GM19328 (cell line): ENCODE data around the gene FTCDNL1.

ENCODE experiments used
- ATAC-seq: cut with Tn5 transposase; IDR thresholded peaks from one replicate; pipeline ENCODE4 v1.9.1; 2021; ENCODE audit warnings: mild to moderate bottlenecking, moderate library complexity; ENCODE audit not compliant: unreplicated experiment

The FTCDNL1 gene

GRCh38 chr2:199850718-199851500 lies at the start of gene FTCDNL1:
TSS of gene FTCDNL1 (minus strand) at chr2:199851192. CDS start at chr2:199848962, 2,230 bp downstream.
- peak; percentile 96 for ATAC-seq

DNA sequence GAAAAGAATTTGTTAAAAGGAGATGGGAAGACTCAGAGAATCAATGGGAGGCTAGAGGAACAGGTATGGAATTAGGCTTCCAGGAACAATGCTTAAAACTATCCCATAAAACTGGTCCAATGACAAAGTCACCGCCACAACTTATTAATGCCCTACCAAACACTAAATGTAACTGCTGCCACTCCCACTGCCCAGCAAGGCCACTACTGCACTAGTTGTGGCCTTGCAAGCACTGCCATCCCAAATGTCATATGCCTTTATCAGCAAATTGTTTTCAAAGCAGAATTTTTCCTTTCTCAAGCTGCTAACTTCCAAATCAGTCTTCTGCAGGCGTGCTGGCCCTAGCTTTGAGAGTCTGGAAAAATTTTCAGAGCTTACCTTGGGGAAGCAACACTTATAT lies 45.6 kb upstream of the FTCDNL1 start:
- no peak for ATAC-seq

GRCh38 chr2:199895406-199895805 lies 44.4 kb upstream of the FTCDNL1 start:
- ATAC-seq, result no peak

DNA sequence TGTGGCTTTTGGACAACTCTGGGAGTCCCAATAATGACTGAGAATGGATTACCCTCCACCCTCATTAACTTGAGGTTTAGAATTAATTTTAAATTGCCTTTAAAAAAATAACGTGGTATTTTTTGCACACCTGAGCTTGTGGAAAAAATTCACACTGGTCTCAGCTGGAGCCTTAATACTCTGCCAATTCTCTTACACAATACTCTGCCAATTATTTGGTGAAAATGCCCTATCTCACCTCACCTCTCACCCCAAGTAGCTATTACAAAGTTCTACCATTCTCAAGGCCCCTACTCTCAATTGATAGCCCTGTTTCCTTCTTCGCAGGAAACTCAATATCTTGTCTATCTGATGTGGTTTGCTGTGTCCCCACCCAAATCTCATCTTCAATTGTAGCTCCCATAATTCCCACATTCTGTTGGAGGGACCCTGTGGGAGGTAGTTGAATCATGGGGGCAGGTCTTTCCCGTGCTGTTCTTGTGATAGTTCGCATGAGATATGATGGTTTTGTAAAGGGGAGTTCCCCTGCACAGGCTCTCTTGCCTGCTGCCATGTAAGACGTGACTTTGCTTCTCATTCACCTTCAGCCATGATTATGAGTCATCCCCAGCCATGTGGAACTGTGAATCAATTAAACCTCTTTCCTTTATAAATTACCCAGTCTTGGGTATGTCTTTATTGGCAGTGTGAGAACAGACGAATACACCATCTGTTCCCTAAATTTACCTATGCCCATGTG lies 32.7 kb upstream of the FTCDNL1 start:
- no peak for ATAC-seq

- no peak for ATAC-seq
Measured at GRCh38 chr2:199882667-199883066, 31.7 kb upstream of the FTCDNL1 start.

DNA sequence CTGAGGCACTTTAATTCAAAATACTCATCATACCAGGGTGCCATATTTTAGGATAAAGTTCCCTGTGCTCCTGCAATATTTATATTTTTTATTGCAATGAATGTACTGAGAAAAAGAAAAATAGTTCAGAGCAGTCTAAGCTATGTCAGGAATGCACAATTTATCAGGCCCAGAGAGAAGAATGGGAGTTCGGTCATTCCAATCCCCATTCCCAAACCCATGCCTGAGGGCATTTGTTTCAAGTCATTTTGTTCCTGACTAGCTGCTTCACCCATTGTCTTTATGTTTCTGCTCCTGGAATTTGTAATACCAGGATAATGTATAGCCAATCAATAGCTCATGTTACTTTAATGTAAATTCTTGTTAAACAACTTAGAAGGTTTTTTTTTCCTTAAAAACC lies 24.4 kb upstream of the FTCDNL1 start:
- ATAC-seq, result no peak

DNA sequence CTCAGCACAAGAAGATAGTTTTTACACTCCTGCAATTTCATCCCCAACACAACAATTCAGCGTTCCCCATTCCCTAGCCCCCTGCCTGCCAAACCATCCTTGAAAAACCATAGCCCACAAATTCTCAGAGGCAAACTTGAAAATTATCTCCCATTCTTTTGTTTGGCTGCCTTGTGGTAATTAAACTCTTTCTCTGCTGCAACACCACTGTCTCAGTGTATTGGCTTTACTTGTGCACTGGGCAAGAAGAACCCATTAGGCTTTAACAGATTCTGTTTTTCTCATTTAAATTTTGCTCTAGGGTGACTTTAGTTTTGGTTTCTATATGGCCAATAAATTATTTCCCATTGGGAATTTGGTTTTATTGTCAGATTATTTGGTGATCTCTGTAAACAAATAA lies 23.2 kb upstream of the FTCDNL1 start:
- no peak for ATAC-seq

DNA sequence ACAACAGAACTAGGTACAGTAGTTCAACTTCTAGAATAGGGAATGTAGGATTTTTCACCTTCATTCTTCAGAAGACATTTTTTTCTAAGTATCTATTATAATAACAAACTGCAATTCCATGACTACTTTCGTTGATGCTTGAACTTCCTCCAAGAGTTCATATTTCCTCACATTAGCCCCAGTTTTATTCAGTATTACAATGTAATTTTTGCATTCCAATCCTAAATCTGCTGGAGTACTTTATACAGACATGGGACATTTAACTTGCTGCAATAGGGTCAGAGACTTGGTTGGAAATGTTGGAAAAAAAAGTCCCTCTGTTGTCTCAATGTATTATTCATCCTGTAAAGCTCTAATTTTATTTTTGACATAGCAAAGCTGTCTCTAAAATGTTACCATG lies 19.6 kb upstream of the FTCDNL1 start:
- no peak for ATAC-seq

GRCh38 chr2:199869653-199870052 lies 18.7 kb upstream of the FTCDNL1 start:
- no peak for ATAC-seq

DNA sequence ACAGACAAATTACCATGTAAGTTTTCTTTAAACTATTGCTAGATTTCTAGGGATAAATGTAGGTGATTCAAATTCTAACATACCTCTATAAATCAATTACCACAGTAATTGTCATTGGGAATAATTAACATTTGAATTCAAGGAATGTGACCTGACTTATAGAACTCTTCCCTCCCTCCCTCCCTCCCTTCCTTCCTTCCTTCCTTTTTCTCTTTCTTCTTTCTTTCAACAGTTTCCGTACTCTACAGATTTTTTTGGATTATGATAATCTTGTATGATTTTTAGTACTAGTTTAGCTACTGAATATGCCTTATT lies 18.2 kb upstream of the FTCDNL1 start:
- ATAC-seq, result no peak

- no peak for ATAC-seq
Measured at GRCh38 chr2:199868431-199869226, 17.6 kb upstream of the FTCDNL1 start.

DNA sequence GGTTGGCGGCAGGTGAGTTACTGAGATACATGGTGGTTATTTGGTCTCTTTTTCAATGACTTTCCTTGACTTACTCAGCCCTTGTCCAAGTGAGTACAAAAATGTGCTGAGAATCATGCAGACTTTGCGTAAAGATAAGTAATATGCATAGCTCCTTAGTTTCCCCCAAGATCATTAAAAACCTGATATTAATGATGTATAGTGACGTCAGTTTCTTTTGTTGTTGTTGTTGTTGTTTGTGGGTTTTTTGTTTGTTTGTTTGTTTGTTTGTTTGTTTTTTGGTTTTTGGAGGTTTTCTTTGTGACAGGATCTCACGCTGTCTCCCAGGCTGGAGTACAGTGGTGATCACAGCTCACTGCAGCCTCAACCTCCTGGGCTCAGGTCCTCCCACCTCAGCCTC lies 14.9 kb upstream of the FTCDNL1 start:
- ATAC-seq, result no peak

GRCh38 chr2:199862788-199863187 lies 11.8 kb upstream of the FTCDNL1 start:
- no peak for ATAC-seq

DNA sequence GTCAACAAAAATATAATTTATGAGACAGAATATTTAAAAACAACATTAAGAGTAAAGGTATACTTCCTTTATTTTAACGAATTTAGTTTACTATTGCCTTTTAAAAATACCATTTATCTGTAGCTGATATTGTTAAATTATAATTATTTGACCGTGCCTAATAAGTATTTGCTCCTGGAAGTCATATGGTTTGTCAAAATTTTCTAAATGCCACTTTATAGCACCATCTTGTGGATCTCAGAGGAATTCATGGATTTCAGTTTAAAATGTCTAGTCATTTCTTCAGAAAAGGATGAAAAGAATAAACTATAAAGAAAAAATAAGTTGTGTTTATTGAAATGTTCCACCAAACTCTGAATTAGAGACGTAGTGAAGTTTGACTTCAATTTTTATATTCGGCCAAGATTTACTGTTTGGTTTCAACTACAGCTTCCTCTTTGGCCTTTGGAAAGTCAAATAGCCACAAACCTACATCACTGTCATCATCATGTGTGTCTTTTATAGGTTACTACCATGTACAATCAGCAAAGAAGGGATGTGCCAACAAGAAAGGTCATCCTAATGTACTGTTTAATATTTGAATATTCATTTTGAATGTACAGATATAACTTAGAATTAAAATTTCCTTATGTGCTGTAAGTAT lies 10.3 kb upstream of the FTCDNL1 start:
- ATAC-seq, result no peak

- no peak for ATAC-seq
Measured at GRCh38 chr2:199855812-199856211, 4.8 kb upstream of the FTCDNL1 start.

- ATAC-seq, result no peak
Measured at GRCh38 chr2:199851883-199852282, 891 bp upstream of the FTCDNL1 start.

DNA sequence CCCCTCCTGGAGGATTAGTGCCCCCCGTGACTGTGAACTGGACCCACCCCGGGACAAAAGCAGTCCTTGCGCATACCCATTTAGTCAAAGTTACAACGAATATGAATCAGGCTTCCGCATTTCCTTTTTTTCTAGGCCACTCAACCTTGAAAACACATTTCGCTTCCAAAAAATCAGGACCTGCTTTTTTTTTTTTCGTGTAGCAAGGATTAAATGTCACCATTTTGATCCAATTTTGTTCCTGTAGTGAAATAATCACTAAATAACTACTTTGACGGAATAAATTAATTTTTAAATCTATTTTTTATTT lies 464 bp upstream of the FTCDNL1 start:
- ATAC-seq, result no peak

DNA sequence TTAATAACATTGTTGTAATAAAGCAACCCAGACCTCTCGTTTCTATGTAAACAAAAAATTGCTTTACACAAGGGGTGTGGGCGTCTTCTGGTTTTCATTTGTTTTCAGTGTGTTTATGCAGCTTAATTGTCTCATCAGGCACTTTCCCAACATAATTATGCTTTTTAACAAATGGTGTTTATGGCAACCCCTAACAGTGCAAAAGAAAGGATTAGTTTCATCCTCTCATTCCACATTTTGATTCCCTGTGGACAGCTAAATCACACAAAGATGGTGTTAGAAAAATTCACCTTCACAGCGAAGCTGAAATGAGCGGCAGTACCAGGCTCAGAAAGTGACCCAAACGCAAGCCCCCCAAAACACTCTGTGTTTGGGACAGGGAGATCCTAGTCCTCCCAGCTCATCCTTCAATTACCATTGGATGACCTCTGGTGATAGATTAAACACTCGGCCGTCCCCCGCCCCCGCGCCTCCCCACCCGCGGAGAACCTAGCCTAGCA lies 724 bp downstream of the FTCDNL1 start:
- ATAC-seq, result no peak

GRCh38 chr2:199848389-199849130 lies 2.4 kb downstream of the FTCDNL1 start:
- no peak for ATAC-seq

GRCh38 chr2:199847181-199847864 lies 3.7 kb downstream of the FTCDNL1 start:
- no peak for ATAC-seq
